HG03175 (cell line): Measurements from ENCODE around the gene ZNF37A.
"Not testable (repeated sequence)": the region's sequence is repeated elsewhere in the genome, so short reads cannot be mapped to it uniquely, and the experiment has no call there.

Experiments
- ATAC-seq: cut with Tn5 transposase; IDR thresholded peaks from one replicate; pipeline ENCODE4 v1.9.1; 2021; ENCODE audit warnings: mild to moderate bottlenecking, moderate library complexity; ENCODE audit not compliant: unreplicated experiment

The ZNF37A gene

DNA sequence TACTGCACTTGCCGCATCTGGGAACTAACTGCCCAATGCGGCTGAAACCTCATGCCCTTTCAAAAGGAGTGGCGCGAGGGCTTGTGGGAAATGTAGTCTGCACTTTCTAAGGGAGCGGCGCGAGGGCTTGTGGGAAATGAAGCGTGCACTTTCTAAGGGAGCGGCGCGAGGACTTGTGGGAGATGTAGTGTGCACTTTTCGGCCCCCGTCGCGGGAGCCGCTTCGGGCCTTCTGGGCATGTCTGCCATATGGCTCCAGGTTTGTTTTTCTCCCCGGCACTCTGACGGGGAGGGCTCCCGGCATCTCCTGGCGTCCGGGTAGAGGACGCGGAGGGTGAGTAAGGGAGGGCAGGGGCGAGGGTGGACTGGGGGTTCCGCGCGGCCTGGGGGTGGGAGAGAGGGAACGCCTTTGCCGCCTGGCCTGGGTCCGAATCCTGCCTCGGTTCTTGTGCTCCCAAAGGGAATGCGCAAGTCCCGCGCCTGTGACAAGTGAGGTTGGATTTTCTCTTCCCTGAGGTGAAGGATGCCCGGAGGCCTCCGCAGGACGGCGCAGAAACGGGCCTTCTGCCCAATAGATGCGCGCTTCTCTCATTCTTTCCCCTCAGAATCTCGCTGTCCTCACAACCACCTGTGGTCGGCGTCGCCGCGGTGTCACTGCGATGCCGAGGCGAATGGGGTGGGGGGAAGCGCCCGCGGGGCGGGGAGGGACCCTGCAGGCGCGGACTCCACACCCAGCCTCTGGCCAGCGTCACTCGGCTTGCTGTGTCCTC lies at the start of gene ZNF37A:
ZNF37A (plus strand) TSS at position 180 of the 769 bp plus-strand sequence. CDS start 2,281 bp downstream, outside the sequence.
- ATAC-seq: peak; percentile 97

DNA sequence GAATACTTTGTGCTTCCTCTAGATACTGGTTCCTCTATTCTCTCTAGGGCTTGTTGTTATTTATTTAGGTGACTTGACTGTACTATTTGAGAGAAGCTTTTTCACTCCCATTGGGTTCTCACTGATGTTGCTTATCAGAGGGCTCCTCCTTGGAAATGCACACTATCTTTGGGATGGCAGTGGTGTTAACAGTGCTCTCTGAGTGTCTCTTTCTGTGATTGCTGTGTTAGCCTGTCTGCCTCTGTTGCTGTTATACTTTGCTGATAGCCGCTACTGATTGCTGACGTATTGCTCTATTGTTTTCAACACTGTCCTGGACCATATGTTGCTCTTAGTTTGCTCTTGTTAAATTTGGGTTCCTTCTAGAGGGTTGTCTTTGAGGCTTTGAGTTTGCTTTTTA lies 49.0 kb upstream of the ZNF37A start:
- ATAC-seq: no peak

DNA sequence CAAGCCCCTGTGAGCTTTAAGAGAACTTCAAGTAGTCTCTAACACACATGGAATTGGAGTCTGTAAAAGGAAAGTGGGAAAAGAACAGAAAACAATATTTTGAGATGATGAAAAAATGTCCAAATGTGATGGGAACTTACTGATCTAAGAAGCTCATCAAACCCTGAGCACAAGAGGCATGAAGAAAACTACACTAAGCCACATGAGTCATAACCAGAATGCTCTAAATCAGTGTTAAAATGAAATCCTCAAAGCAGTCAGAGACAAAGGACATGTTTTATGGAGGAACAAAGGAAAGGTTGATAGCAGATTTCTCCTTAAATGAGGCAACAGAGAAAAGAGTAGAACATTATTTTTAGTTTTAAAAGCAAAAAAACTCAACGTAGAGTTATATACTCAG lies 46.5 kb upstream of the ZNF37A start:
- ATAC-seq: no peak

- ATAC-seq: no peak
Observed at GRCh38 chr10:38050212-38050611, 43.9 kb upstream of the ZNF37A start.

DNA sequence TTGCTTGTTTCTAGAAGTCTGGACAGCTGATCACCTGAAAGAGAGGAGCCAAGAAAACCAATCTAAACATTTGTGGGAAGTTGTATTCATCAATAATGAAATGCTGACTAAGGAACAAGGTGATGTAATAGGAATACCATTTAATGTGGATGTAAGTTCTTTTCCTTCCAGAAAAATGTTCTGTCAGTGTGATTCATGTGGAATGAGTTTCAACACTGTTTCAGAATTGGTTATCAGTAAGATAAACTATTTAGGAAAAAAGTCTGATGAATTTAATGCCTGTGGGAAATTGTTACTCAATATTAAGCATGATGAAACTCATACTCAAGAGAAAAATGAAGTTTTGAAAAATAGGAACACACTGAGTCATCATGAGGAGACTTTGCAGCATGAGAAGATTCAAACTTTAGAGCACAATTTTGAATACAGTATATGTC lies 39.8 kb upstream of the ZNF37A start:
- ATAC-seq: no peak

DNA sequence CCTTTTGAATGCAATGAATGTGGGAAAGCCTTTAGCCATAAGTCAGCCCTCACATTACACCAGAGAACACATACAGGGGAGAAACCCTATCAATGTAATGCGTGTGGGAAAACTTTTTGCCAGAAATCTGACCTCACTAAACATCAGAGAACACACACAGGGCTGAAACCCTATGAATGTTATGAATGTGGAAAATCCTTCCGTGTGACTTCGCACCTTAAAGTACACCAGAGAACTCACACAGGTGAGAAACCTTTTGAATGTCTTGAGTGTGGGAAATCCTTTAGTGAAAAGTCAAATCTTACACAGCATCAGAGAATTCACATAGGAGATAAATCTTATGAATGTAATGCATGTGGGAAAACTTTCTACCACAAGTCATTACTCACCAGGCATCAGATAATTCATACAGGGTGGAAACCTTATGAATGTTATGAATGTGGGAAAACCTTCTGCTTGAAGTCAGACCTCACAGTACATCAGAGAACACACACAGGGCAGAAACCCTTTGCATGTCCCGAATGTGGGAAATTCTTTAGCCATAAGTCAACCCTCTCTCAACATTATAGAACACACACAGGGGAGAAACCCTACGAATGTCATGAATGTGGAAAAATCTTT lies 38.8 kb upstream of the ZNF37A start:
- ATAC-seq: not testable (repeated sequence)

- ATAC-seq: not testable (repeated sequence)
Observed at GRCh38 chr10:38069663-38070062, 24.5 kb upstream of the ZNF37A start.

- ATAC-seq: no peak
Observed at GRCh38 chr10:38070501-38070900, 23.6 kb upstream of the ZNF37A start.

GRCh38 chr10:38072552-38072951 lies 21.6 kb upstream of the ZNF37A start:
- no peak for ATAC-seq

DNA sequence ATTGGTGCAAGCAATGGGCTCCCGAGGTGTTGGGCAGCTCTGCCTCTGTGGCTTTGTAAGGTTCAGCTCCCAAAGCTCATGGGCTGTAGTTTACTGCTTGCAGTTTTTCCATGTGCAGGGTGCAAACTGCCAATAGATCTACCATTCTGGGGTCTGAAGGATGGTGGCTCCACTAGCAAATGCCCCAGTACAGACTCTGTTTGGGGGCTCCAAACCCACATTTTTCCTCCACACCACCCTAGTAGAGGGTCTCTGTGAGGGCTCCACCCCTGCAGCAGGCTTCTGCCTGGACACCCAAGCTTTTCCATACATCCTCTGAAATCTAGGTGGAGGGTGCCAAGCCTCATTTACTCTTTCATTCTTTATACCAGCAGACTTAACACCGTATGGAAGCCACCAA lies 17.4 kb upstream of the ZNF37A start:
- no peak for ATAC-seq

- not testable (repeated sequence) for ATAC-seq
Observed at GRCh38 chr10:38093318-38093717, 819 bp upstream of the ZNF37A start.

DNA sequence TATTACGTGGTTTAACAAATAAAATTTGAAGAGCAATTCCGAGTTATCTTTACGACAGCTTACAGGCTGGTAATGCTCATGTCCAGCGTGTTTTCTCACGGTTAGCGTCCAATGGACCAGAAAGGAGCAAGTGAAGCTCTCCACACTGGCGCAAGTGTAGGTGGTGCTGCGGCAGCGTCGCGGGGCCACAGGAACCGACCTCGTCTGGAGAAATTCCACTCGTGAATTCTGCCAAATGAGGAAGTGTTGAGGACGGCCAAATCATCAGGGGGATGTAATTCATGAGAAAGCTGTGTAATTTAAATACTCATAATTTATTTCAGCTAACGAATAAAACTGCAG lies 350 bp upstream of the ZNF37A start:
- peak; percentile 16 for ATAC-seq

DNA sequence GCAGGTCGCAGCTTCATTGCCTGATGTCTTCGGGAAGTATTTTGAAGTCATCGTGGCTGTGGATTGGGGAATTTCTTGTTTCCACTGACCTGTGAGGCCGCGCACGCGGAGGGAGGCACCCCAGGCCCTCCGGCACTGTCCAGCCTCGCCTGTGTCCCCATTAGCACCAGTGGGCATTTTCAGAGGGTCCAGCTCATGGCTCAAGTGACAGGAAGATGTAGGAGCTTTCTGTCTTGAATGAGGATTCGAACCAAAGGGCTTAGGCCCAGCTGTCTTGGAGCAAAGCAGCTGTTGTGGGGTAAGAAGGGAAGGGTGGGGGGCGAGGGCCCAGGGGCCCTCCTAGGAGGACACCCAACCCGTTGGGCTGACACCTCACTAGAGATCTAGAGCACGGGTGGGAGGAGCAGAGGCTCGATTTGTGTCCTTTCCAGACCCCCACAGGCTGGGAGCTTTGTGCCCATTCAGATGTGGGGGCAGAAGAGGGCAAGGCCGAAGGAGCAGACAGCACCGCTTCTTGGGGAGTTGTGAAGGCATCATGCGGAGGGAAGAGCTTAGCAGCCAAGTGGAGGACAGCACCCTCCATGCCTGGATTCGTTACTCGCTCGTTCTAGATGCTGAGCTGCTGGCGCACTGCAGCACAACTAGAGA lies 914 bp downstream of the ZNF37A start:
- no peak for ATAC-seq

- ATAC-seq: no peak
Observed at GRCh38 chr10:38102880-38103279, 8.7 kb downstream of the ZNF37A start.

DNA sequence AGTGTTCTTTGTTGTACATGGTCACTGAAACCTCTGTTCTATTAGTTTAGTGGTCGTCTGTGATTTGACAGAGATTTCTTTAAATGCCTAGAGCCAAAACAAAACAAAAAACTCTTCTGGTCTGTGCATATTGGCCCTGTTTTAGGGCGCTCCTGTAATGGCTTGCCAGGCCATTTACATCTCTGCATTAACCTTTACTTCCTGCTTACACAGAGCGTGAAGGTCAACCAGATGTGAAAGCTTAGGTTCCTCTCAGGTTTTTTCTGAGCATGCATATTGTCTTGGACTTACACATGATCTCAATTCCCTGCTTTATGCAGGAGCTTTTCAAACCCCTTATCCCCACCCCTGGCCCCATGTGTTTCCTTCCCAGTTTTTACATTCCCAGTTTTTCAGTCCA lies 9.6 kb downstream of the ZNF37A start:
- ATAC-seq: no peak

GRCh38 chr10:38112159-38112558 lies 18.0 kb downstream of the ZNF37A start:
- no peak for ATAC-seq

DNA sequence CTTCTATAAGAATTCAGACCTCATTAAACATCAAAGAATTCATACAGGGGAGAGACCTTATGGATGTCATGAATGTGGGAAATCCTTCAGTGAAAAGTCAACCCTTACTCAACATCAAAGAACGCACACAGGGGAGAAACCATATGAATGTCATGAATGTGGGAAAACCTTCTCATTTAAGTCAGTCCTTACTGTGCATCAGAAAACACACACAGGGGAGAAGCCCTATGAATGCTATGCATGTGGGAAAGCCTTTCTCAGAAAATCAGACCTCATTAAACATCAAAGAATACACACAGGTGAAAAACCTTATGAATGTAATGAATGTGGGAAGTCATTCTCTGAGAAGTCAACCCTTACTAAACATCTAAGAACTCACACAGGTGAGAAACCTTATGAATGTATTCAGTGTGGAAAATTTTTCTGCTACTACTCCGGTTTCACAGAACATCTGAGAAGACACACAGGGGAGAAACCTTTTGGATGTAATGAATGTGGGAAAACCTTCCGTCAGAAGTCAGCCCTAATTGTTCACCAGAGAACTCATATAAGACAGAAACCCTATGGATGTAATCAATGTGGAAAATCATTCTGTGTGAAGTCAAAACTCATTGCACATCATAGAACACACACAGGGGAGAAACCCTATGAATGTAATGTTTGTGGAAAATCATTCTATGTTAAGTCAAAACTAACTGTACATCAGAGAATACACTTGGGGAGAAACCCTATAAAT lies 24.1 kb downstream of the ZNF37A start:
- no peak for ATAC-seq

- no peak for ATAC-seq
Observed at GRCh38 chr10:38119038-38119437, 24.9 kb downstream of the ZNF37A start.

DNA sequence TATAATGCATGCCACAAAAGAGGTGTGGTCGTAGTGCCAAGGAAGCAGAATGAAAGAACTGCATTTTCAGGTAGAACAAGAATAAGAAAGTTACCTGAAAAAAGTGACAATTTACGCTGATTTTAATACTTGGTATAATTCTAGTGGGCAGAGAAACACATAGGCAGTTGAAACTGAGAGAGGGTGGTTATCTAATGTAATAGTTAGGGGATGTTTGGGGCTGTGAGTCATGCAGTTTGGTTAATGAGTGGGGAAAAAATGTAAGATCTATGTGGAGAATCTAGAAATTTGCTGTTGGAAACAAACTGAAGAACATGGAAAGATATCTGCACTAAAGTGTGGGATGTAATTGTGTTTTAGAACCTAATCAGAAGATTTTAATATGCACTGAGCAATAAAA lies 33.7 kb downstream of the ZNF37A start:
- no peak for ATAC-seq

- no peak for ATAC-seq
Observed at GRCh38 chr10:38143587-38143986, 49.5 kb downstream of the ZNF37A start.

- ATAC-seq: no peak
Observed at GRCh38 chr10:38146579-38147333, 52.6 kb downstream of the ZNF37A start.
